ENCODE data around the gene RPH3AL. TPM values are rescaled to one million over a fixed set of nuclear protein-coding genes. Genes with fewer than 3 reads are reported as not detected.
A peak's percentile ranks its signal among the peaks of the same experiment; 100 is the strongest.

RPH3AL gene
- total RNA-seq, 4 donors from 2014 or later, result 6.3 to 14.4 (median 10.8) TPM

DNA sequence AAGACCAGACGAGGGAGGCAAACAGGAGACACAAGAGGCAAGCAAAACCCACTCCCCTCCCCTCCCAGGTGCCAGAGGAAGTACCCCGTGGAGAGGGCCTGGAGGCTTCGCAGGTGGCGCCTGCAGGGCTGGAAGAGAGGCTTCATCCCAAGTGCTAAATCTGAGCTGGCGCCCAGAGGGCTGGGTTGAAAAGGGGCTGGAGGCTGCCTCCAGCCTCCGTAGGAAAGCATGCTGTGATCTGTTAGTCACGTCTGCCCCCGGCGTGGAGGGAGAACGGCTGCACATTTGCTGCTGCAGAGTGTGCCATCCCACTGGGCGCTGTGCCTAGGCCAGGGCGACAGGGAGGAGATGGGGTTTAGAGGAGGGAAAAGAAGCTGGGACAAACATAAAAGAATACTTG is 16.9 kb downstream of the RPH3AL start:
- H3K27ac ChIP-seq, result peak overlapping the region; percentile 33 to 89 (median 84)
- H3K36me3 ChIP-seq, result no peaks in the 10 kb centered on the region
- in situ Hi-C loops (cut with MboI; ENCODE audit: low sequenced_read_pairs in 4 of 4), result no loop called here
- peak overlapping the region in 2 of 4 donors; percentile 48 to 55 for H3K4me3 ChIP-seq
- TF ChIP-seq, protein P1, sequence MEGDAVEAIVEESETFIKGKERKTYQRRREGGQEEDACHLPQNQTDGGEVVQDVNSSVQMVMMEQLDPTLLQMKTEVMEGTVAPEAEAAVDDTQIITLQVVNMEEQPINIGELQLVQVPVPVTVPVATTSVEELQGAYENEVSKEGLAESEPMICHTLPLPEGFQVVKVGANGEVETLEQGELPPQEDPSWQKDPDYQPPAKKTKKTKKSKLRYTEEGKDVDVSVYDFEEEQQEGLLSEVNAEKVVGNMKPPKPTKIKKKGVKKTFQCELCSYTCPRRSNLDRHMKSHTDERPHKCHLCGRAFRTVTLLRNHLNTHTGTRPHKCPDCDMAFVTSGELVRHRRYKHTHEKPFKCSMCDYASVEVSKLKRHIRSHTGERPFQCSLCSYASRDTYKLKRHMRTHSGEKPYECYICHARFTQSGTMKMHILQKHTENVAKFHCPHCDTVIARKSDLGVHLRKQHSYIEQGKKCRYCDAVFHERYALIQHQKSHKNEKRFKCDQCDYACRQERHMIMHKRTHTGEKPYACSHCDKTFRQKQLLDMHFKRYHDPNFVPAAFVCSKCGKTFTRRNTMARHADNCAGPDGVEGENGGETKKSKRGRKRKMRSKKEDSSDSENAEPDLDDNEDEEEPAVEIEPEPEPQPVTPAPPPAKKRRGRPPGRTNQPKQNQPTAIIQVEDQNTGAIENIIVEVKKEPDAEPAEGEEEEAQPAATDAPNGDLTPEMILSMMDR (IDR thresholded peaks at IDR 0.05 in 4 of 5, conservative IDR thresholded peaks at IDR 0.05 in 1 of 5), result no peak
- TF ChIP-seq POLR2A (IDR thresholded peaks at IDR 0.05), result no peak
- ATAC-seq, result no peak
- peaks cover 11 to 32% of the 10 kb centered on the region in 2 donors for H3K4me1 ChIP-seq
- intact Hi-C loops (cut with DNase I; ENCODE audit: low total_unique reads), result no loop called here
- peaks cover 6 to 16% (median 7%) of the 10 kb centered on the region in 3 donors for H3K27me3 ChIP-seq
- DNase-seq, result no peak
- H3K9me3 ChIP-seq, result no peaks in the 10 kb centered on the region

DNA sequence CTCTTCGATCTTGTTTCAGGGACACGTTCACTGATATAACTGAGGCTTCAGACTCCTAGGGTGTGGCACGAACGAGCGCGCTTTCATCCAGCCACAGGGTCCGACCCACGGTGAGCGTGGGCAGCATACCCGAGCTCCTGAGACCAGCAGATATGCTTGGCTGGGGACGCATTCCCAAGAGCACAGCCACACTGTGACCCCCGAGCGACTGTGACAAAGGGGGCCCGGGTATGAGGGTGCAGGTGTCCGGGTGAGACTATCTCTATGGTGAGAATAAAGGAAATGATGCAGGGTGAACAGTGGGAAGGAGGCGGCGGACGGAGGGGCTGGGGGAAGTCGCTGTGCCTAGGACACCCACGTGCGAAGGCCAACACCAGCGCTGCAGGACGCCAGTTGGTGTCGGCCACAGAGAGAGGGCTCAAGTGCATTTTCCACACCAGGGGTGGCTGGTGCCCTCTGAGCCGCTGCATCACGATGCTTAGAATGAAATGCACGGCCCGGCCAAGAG is 17.6 kb downstream of the RPH3AL start:
- DNase-seq (no peak), ATAC-seq (no peak)
- Histone ChIP-seq H3K4me1 (peaks cover 11 to 32% of the 10 kb centered on the region in 2 donors), H3K27ac (peak overlapping the region; percentile 76 to 89 (median 84)), H3K36me3 (no peaks in the 10 kb centered on the region), H3K27me3 (peaks cover 6 to 16% (median 7%) of the 10 kb centered on the region in 3 donors), H3K4me3 (peak overlapping the region in 3 of 4 donors; percentile 48 to 71 (median 55)), H3K9me3 (no peaks in the 10 kb centered on the region)
- in situ Hi-C loops (cut with MboI; ENCODE audit: low sequenced_read_pairs in 4 of 4), result no loop called here
- no peak for TF ChIP-seq POLR2A (IDR thresholded peaks at IDR 0.05)
- TF ChIP-seq, protein P1 (IDR thresholded peaks at IDR 0.05 in 4 of 5, conservative IDR thresholded peaks at IDR 0.05 in 1 of 5), result no peak
- intact Hi-C loops (cut with DNase I; ENCODE audit: low total_unique reads), result loop anchor here (5.0 kb wide), 1 partner anchor 42 kb away; no protein-coding TSS in a partner anchor

DNA sequence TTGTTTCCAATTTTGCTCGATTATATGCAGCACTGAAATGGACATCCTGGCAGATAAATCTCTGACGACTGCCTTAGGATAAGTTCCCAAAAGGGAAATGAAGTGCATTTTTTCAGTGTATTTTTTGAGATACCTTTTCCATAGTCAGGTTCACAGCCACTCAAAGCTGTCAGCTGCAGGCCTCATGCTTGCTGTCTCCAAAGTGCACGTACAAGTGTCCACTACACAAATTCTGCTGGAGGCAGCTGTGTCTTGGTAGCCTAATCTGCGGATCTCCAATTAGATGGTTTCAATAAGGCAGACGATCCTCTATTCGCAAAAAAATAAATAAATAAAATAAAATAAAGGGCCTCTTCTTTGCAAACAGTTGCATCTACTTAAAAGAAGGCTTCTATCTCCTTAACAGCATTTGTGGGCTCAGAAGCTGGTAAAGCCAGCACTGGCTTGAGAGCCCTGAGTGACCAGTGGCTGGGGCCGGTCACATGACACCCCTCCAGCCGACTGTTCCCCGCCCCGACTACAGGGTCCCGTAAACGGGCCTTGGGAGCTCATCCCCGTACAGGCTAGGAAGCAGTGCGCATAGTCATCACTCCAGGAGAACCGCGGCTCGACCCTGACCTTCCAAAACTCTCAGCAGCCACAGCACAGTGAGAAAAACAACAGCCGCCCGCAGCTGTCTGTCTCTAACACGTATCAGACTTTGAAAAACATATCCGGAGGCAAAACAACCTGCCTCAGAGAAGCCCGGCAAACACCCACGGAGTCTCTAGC is 18.8 kb downstream of the RPH3AL start:
- peak; percentile 60 to 84 for TF ChIP-seq POLR2A (IDR thresholded peaks at IDR 0.05)
- TF ChIP-seq, protein P1 (IDR thresholded peaks at IDR 0.05 in 4 of 5, conservative IDR thresholded peaks at IDR 0.05 in 1 of 5), result no peak
- intact Hi-C loops (cut with DNase I; ENCODE audit: low total_unique reads), result loop anchor here (2.0 to 5.0 kb wide), 2 partner anchors 29 to 43 kb away; no protein-coding TSS in a partner anchor
- no peaks in the 10 kb centered on the region for H3K9me3 ChIP-seq

DNA sequence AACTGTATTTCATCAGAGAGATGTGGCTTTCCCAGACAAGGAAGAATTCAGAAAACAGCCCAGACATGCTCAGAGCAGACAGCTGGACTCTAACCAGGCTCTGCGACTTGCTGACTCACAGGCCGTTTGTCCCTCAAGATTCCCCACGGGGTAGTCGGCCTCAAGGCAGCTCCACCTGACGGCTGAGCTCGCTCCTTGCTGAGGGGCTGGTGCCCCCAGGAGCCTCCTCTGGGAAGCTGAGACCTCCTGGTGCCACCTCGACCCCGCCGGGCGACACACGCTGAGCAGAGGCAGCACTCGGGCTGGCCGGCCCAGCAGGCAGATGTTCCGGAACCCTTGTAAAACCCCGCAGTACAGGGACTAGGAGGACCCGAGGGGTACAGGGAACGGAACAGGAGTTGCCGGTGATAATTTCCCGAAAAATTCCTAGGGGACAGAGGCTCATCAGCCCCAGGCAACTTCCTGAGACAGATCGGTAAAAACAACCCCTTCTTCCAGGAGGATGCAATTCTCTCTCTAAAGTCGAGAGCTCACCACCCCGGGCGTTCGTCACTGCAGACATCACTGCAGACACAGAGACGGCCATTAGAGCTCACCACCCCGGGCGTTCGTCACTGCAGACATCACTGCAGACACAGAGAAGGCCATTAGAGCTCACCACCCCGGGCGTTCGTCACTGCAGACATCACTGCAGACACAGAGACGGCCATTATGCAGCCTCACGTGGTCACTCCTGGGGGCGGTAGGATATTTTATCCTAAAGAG is 19.9 kb downstream of the RPH3AL start:
- Histone ChIP-seq H3K27ac (peak overlapping the region; percentile 76 to 89 (median 84)), H3K36me3 (no peaks in the 10 kb centered on the region), H3K9me3 (no peaks in the 10 kb centered on the region), H3K27me3 (peaks cover 6 to 16% (median 7%) of the 10 kb centered on the region in 3 donors), H3K4me1 (peaks cover 11 to 32% of the 10 kb centered on the region in 2 donors), H3K4me3 (peak overlapping the region; percentile 48 to 71 (median 54))
- TF ChIP-seq POLR2A (IDR thresholded peaks at IDR 0.05), result peak in 1 of 2 donors; percentile 69
- TF ChIP-seq, protein P1 (IDR thresholded peaks at IDR 0.05 in 4 of 5, conservative IDR thresholded peaks at IDR 0.05 in 1 of 5), result no peak
- in situ Hi-C loops (cut with MboI; ENCODE audit: low sequenced_read_pairs in 4 of 4) (no loop called here), intact Hi-C loops (cut with DNase I; ENCODE audit: low total_unique reads) (loop anchor here (2.0 to 5.0 kb wide), 2 partner anchors 28 to 45 kb away; no protein-coding TSS in a partner anchor)
- peak in 1 of 2 donors; percentile 61 for DNase-seq
- ATAC-seq, result peak; percentile 42 to 53

More for the DNA sequence above, 18.8 kb downstream of the RPH3AL start:
- Histone ChIP-seq H3K27me3 (peaks cover 6 to 16% (median 7%) of the 10 kb centered on the region in 3 donors), H3K4me1 (peaks cover 11 to 32% of the 10 kb centered on the region in 2 donors), H3K36me3 (no peaks in the 10 kb centered on the region), H3K4me3 (peak overlapping the region; percentile 48 to 71 (median 54)), H3K27ac (peak overlapping the region; percentile 76 to 89 (median 84))
- in situ Hi-C loops (cut with MboI; ENCODE audit: low sequenced_read_pairs in 4 of 4), result no loop called here
- peak; percentile 72 to 78 for DNase-seq
- ATAC-seq, result peak; percentile 76 to 77

All from gastrocnemius medialis (tissue), 4 donors.